ENCODE data around the gene RANBP17.

RANBP17 gene

GRCh38 chr5:171029401-171029800 is 167.6 kb downstream of the RANBP17 start:
- Histone ChIP-seq H3K9me3 (ENCODE audit: control insufficient read depth, insufficient read depth, low read depth, low read length) (no peaks in the 10 kb centered on the region), H3K4me1 (ENCODE audit: control insufficient read depth, insufficient read depth, low read length) (no peaks in the 10 kb centered on the region), H3K27ac (ENCODE audit: extremely low read depth, low read depth, low read length) (no peak overlapping the region), H3K36me3 (ENCODE audit: control insufficient read depth in 2 of 2, insufficient read depth in 1 of 2, low read length in 2 of 2) (no peaks in the 10 kb centered on the region; a peak in 1 of 3 replicates), H3K4me3 (ENCODE audit: low read depth, low read length) (no peak overlapping the region)
- CTCF ChIA-PET = interaction anchor here (1.2 kb wide), 1 partner anchor 15 kb away, joined by 4 read pairs; no protein-coding TSS in a partner anchor
- POLR2A ChIA-PET = no interaction called here
- TF ChIP-seq ZNF624 (tag by site-specific recombination; IDR thresholded peaks at IDR 0.05) (no peak), KLF9 (tag by site-specific recombination; IDR thresholded peaks at IDR 0.05; ENCODE audit: low read depth) (no peak)

DNA sequence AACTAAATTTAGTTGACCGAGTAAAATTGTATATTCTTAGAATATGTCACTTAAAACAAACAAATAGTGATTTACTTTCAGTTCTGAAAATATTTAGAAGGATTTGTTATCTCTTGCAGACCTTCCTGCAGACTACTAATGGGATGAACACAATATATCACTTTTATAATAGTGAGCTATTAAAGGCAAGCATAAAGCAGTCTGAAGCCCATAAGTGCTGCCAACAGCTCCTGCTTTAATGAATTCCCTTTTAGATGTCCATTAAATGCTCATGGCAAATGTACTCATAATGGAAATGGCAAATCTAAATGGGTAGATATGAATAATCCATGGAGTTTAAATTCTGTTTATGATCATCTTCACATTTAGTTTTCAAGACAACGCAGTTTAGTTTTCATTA is 170.2 kb downstream of the RANBP17 start:
- H3K4me1 ChIP-seq (ENCODE audit: control insufficient read depth, insufficient read depth, low read length) = no peaks in the 10 kb centered on the region
- TF ChIP-seq ZNF544 (tag by site-specific recombination; IDR thresholded peaks at IDR 0.05) (no peak), ZNF155 (tag by site-specific recombination; IDR thresholded peaks at IDR 0.05) (no peak), ZNF214 (tag by site-specific recombination; IDR thresholded peaks at IDR 0.05; ENCODE audit: borderline replicate concordance) (no peak), ZBTB44 (tag by site-specific recombination; IDR thresholded peaks at IDR 0.05) (no peak), ZNF433 (tag by site-specific recombination; IDR thresholded peaks at IDR 0.05; ENCODE audit: low read depth) (no peak), AEBP2 (tag by site-specific recombination; IDR thresholded peaks at IDR 0.05; ENCODE audit: borderline replicate concordance) (no peak), ZNF223 (tag by site-specific recombination; IDR thresholded peaks at IDR 0.05) (no peak), ZNF843 (tag by site-specific recombination; IDR thresholded peaks at IDR 0.05) (no peak), ZNF175 (tag by site-specific recombination; IDR thresholded peaks at IDR 0.05) (no peak), ZNF792 (tag by site-specific recombination; IDR thresholded peaks at IDR 0.05) (no peak), ZNF354C (tag by site-specific recombination; IDR thresholded peaks at IDR 0.05; ENCODE audit: borderline replicate concordance, low read depth) (no peak), ZNF624 (tag by site-specific recombination; IDR thresholded peaks at IDR 0.05) (no peak), ZNF169 (tag by site-specific recombination; IDR thresholded peaks at IDR 0.05) (no peak), ZNF324 (tag by site-specific recombination; IDR thresholded peaks at IDR 0.05) (no peak), ZNF501 (tag by site-specific recombination; IDR thresholded peaks at IDR 0.05) (no peak), ZNF701 (tag by site-specific recombination; IDR thresholded peaks at IDR 0.05) (no peak), ZNF24 (tag by site-specific recombination; IDR thresholded peaks at IDR 0.05) (no peak)
- TF ChIP-seq, protein P1, sequence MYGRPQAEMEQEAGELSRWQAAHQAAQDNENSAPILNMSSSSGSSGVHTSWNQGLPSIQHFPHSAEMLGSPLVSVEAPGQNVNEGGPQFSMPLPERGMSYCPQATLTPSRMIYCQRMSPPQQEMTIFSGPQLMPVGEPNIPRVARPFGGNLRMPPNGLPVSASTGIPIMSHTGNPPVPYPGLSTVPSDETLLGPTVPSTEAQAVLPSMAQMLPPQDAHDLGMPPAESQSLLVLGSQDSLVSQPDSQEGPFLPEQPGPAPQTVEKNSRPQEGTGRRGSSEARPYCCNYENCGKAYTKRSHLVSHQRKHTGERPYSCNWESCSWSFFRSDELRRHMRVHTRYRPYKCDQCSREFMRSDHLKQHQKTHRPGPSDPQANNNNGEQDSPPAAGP (tag by site-specific recombination; IDR thresholded peaks at IDR 0.05) = no peak
- TF ChIP-seq, protein P2, sequence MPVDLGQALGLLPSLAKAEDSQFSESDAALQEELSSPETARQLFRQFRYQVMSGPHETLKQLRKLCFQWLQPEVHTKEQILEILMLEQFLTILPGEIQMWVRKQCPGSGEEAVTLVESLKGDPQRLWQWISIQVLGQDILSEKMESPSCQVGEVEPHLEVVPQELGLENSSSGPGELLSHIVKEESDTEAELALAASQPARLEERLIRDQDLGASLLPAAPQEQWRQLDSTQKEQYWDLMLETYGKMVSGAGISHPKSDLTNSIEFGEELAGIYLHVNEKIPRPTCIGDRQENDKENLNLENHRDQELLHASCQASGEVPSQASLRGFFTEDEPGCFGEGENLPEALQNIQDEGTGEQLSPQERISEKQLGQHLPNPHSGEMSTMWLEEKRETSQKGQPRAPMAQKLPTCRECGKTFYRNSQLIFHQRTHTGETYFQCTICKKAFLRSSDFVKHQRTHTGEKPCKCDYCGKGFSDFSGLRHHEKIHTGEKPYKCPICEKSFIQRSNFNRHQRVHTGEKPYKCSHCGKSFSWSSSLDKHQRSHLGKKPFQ (tag by site-specific recombination; IDR thresholded peaks at IDR 0.05) = no peak
- TF ChIP-seq, protein P3, sequence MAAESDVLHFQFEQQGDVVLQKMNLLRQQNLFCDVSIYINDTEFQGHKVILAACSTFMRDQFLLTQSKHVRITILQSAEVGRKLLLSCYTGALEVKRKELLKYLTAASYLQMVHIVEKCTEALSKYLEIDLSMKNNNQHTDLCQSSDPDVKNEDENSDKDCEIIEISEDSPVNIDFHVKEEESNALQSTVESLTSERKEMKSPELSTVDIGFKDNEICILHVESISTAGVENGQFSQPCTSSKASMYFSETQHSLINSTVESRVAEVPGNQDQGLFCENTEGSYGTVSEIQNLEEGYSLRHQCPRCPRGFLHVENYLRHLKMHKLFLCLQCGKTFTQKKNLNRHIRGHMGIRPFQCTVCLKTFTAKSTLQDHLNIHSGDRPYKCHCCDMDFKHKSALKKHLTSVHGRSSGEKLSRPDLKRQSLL (tag by site-specific recombination; IDR thresholded peaks at IDR 0.05) = no peak
- H3K27ac ChIP-seq (ENCODE audit: extremely low read depth, low read depth, low read length) = no peak overlapping the region
- H3K4me3 ChIP-seq (ENCODE audit: low read depth, low read length) = no peak overlapping the region
- H3K9me3 ChIP-seq (ENCODE audit: control insufficient read depth, insufficient read depth, low read depth, low read length) = no peaks in the 10 kb centered on the region
- ChIA-PET POLR2A (no interaction called here), CTCF (no interaction called here)
- H3K36me3 ChIP-seq (ENCODE audit: control insufficient read depth in 2 of 2, insufficient read depth in 1 of 2, low read length in 2 of 2) = no peaks in the 10 kb centered on the region; a peak in 1 of 3 replicates
